ENCODE measurements around the gene NOXRED1.

GRCh38 chr14:77376771-77377501, 46.4 kb downstream of the NOXRED1 start, which contains the start of the genes SAMD15 and TMED8:
- TF ChIP-seq CTCF (IDR thresholded peaks at IDR 0.05; ENCODE audit: poor library complexity, severe bottlenecking) (peak; percentile 76), EP300 (conservative IDR thresholded peaks at IDR 0.05; ENCODE audit: poor library complexity, severe bottlenecking) (no peak)

Data from neural cell (in vitro differentiated cells).